Measurements from ENCODE around the gene PAQR5.
"Not testable (repeated sequence)": the region's sequence is repeated elsewhere in the genome, so short reads cannot be mapped to it uniquely, and the experiment has no call there.

The PAQR5 gene, protein sequence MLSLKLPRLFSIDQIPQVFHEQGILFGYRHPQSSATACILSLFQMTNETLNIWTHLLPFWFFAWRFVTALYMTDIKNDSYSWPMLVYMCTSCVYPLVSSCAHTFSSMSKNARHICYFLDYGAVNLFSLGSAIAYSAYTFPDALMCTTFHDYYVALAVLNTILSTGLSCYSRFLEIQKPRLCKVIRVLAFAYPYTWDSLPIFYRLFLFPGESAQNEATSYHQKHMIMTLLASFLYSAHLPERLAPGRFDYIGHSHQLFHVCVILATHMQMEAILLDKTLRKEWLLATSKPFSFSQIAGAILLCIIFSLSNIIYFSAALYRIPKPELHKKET

DNA sequence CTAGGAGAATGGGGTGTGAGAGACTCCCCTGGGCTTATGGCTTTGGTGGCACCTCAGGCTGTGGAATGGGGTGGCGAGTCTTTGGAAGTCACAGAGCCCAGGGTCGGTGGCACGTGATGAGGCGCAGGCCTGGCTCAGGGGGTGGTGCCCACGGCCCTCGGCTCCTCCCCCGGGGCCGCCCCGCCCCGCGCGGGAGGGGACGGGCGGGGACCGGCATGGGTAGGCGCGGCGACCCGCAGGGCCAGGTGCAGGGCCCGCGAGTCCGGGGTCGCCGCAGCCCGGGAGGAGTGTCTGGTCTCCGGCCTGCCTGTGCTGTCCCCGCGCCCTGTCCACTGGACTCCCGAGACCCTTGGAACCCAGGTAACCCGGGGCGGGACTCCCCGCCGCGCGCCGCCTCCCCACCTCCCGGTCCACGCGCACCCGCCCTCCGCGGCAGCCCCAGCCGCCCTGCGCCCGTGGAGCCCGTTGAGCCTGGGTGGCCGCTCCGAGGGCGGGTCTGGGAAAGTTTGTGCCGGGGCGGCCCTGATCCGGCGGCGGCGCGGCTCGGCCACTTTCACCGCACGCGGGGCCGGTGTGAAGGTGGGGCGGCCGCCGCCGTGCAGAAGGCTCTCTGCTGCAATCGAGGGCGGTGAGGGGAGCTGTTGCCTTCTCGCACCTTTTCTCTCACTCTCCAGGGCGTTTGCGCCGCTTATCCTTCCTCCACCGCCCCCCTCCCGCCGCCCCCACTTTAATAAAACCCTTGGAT lies at the start of gene PAQR5:
Gene PAQR5 (plus strand): TSS at position 216 of the 745 bp plus-strand sequence. CDS start 61,169 bp downstream, outside the sequence.
- peak; percentile 66 for DNase-seq

DNA sequence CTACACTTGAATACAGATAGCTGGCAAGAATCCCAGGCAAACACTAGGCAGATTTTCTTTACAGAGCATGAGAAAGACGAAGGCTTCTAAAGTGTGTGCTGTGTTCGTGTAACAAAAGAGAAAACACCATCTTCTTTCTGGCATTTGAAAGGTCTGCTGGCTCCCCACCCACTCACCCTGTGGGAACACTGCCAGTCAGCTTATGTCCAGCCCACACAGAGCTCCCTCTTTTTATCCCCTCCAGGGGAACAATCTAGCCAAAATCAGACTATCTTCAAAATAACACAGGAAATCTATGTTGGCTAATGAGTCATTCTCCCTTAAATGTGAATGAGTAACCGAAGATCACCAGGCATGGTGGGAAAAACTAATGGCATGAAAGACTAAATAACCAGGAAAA lies 45.6 kb upstream of the PAQR5 start:
- no peak for DNase-seq

DNA sequence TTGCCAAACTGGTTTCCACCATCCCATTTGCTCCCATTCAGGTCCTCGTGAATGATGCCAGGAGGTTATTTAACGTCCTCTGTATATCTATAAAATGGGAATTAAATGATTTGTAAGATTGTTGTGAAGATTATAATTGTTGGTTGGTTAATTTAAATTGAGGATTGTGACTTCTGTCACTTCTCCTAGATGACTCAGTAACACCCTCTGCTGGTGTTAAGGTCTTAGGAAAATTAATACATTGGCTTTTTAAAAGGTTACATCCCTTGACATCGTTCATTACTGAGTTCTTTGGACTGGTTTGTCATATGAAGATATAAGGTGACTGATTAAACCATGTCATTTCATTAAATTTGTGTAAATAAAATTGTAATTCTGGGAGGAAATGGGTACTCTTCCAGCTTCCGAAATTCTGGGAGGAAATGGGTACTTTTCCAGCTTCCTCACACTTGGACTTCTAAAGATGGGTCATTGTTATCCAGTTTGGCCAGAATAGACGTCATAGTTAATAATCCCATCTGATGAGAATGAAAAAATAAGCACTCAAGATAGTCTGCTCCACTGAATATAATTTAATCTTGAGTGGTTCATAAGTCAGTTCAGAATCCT lies 33.3 kb upstream of the PAQR5 start:
- DNase-seq, result peak; percentile 83

DNA sequence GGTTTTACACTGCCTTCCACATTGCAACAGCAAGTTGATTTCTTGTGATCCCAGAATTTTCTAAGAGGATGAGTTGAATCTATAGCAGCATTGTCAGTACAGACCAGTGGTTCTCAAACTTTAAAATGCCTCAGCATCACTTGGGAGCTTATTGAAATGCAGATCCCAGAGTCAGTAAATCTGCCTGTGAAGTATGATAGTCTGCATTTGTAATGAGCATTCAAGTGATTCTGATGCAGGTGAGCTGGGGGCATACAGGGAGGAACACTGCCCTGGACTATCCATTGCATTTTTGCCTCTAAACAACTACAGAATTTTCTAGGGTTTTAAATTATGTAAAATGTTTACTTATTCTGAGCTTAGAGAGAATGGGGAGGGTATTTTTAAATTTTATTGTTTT lies 27.5 kb upstream of the PAQR5 start:
- no peak for DNase-seq

DNA sequence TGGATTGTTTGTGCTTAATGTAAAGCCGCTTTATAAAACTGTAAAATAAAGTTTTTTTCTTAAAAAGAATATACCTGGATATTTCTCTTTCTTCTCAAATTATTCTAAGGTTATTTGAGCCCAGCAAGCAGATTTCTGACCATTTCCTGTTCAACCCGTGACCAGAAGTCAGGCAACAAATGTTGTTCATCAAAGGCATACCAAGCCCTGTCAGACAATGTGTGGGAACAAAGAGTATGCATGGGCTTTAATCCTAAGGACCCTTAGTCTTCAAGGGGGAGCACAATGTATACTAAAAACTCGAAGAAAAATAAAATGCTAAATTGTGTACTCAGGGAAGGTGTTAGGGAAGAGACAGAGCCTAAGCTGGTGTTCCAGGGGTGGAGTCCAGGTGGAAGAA lies 26.6 kb upstream of the PAQR5 start:
- no peak for DNase-seq

DNA sequence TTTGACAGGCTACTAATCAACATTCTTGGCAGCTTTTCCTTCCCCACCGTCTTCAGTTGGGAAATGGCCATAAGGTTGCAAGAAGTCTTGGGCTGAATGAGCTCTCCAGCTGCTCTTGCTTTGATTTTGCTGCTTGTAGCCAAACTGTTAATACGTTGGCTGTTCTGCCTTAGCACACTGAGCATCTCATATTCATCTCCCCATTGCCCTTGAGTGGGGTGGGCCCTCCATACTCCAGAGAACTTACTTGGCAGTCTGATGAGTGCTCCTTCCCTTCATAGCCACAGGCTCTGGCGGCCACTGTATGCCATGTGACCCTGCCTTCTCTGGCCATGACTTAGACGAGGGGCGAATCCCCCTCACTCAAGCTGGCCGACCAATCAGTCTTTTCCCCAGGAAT lies 25.8 kb upstream of the PAQR5 start:
- no peak for DNase-seq

DNA sequence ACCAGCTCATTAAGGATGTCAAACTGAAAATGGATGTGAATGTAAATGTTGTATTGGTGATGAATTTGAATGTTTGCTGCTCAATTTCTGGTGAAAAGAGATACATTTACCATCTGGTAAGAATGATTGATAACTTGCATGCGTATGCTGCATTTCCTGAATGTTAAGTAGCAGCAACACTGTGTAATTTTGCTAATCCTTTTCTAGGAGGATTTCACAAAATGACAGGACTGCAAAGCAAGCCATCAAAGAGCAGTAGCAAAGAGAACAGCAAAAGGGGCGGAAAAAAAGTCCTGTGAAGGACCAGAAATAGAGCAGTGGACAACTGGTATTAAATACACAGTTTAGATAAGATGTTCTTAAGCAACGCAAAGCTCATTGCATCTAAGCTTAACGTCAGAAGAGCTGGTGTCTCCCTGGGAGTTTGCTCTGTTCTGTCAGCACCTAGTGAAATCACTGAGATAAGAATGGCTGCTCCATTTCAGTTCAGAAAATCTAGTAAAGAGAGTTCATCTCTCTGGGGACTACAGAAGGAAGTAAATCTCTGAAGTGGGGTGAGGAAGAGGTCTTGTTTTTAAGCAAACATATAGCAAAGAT lies 23.5 kb upstream of the PAQR5 start:
- no peak for DNase-seq

DNA sequence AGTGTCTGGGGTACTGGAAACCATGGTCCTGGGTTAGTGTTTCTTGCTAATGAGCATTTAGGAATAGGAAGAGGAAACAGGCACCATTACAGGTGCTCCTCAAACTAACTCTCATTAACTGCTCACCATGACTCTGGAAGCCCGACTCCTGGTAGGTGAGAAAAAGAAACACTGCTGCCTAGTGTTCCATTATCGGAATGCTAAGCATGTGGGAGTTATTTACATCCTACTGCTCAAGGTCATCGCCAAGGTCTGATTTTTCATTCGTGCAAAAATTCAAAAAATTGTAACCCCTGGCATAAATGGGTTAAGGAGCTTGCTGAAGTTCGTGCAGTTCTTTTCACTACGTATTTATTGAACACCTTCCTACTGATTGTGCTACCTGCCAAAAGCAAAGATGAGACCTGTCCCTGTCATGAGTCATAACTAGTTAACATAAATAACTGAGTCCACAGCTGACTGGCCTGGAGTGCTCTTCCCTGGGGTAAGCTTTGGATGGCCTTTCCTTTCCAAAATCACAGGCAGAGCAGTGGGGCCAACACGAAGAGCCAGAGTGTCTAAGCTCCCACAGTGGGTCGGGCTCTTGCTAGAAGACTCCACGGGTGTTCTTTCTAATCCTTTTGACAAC lies 22.7 kb upstream of the PAQR5 start:
- DNase-seq, result no peak

DNA sequence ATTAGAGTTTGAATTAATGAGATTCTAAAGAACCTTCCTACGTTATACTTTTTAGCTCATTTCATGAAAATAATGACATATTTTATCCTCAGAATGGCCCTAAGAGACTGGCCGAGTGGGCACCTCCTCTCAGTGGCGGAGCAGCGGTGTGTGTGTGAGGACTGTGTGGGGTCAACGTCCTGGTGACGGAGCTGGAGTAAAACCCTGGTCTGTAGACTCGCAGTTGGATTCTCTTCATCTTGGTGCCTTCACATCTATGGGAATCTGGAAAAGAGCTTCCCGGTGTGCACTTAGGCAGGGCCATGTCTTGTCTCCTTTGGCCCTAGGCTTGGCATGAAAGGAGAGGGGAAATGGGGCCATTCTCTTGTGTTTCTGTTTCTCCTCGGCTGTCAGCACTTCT lies 21.4 kb upstream of the PAQR5 start:
- DNase-seq, result no peak

DNA sequence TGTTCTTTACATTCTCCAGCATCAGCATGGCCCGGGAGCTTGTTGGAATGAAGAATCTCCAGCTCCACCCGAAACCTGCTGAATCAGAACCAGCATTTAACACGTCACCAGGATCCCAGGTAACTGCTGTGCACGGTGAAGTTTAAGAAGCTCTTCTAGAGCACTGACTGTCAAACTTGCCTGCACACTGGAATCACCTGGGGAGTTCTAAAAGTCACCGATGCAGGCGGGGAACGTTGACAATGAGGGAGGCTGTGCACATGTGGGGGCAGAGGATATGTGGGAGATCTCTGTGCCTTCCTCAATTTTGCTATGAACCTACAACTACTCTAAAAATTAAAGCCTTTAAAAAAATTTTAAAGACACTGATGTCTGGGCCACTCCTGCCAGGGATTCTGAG lies 19.1 kb upstream of the PAQR5 start:
- no peak for DNase-seq

DNA sequence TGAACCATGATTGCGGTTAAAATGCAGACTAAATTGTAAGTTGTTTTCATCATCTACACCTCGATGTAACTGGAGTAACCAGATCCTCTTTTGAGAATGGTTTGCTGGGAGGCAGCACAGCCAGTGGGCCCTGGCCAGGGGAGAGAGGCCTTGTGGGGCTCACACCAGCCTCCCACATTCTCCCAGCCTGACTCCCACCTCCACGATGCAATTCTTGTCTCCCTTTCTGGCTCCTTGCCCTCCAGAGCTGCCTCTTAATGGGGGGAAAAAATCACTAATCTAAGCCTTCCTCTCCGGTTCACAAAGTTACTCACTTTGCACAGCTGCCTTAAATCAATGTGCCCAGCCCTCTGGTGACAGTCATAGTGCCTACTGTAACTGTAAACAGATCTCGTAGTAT lies 17.9 kb upstream of the PAQR5 start:
- no peak for DNase-seq

DNA sequence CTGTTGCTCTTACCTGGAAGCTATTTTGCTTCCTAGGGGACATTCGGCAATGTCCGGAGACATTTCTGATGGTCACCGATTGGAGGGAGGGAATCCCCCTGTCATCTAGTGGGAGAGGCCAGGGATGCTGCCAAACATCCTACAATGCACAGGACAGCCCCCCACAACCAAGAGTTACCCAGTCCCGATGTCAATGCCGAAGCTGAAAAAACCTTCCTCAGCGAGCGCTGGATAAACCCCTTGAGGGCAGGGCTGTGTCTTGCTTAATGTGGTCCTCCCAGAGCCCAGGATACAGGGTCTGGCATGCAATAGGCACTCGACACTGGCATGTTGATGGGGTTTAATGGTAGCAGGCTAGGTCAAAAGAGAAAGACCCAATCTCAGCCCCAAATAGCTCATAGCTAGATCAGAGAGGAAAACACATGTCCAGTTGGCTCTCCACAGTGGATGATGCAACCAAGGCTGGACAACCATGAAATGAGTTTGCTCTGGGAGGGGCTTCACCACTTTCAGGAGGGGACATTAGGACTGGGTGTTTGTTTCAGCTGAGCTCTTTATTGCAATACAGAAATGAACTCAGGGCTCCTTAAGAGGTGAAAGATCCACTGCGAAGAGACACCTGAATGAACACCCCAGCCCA lies 16.5 kb upstream of the PAQR5 start:
- no peak for DNase-seq

DNA sequence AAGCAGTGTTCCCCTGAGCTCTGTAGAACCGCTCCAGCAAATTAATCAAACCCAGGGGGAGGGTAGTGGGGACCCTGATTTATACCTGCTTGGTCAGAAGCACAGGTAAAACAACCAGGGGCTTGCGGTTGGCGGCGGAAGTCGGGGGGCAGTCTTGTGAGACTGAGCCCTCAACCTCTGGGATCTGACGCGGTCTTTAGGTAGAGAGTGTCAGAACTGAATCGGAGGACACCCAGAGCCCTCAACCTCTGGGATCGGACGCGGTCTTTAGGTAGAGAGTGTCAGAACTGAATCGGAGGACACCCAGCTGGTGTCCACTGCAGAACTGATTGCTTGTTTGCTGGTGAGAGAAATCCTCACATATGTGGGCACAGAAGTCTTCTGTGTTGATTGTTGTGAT lies 12.9 kb upstream of the PAQR5 start:
- DNase-seq, result no peak

DNA sequence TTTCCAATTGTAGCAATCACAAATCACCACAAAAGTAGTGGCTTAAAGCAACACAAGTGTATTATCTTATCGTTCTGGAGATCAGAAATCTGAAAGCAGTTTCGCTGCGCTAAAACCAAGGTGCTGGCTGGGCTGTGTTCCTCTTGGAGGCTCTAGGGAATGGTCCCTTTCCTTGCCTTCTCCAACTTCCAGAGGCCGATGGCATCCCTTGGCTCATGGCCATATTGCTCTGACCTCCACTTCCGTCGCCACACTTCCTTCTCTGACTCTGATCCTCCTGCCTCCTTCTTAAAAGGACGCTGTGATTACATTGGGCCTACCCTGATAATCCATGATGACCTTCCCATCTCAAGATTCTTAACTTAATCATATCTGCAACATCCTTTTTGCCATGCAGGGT lies 10.7 kb upstream of the PAQR5 start:
- no peak for DNase-seq

DNA sequence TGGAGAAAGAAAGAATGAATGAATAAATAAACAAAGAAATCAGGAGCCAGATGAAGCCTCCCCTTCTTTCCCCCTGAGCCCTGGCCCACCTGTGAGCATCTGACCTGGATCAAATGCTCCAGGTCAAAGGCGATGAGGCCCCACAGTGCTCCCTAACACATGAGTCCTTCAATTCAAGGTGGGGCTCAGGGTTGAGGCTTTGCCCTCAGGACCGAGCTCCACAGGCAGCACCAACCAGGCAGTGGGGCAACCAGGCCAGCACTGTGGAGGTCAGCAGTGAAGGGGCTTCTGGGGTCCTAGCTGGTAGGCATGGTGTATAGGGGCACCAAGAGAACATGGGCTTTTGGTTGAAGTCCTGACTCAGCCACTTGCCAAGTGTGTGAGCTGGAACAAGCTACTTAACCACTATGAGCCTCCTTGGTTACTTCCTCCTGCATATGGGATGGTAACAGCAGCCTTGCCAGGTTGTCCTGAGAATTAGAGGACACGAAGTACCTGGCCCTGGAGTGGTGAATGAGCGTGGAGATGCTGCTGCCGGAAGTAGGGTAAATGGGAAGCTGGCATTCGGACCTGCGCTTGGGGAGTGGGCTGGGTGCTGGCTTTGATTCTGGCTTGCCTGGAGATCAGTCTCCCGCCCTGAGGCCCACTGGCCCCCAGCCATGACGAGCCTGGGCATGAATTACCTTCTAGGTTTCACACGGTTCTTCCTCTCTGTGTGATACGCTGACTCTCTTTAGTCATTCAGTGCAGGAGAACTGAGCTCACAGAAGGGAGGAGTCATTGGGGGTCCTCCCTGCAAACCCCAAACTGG lies 10.0 kb upstream of the PAQR5 start:
- no peak for DNase-seq

DNA sequence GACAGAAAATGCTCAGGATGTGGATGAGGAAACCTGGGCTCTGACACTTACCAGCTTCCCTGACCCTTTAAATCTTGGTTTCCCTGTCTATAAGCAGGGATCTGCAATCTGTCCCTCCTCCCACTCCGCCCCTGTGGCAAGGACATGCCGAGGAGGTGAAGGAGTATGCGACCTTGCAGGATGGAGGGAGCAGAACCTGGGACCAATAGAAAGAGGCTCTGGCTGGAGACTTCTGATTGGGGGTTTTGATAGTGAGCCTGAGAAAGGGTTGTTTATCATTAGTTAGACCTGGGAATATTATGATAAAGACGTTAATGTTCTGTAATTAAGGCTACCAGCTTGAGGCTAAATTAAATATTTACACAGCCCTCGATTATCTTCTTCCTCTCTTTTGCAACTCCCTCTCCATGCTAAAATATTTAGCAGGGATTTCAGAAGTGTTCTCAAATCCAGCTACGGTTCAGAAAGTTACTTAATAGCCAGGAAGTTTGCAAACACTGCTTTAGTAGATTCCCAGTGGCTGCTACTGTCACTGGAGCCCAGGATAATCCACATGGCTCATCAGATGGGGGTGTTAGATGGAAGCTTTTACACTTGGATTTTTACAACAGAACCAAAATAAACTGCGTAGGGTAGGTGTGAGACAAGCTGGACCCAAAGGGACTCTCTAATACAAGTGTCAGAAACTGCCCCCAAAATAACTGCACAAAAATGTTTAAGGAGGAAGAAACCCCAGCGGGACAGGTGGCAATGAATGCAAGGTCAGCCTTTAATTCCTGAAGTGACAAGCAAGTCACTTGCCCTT lies 9.2 kb upstream of the PAQR5 start:
- no peak for DNase-seq

DNA sequence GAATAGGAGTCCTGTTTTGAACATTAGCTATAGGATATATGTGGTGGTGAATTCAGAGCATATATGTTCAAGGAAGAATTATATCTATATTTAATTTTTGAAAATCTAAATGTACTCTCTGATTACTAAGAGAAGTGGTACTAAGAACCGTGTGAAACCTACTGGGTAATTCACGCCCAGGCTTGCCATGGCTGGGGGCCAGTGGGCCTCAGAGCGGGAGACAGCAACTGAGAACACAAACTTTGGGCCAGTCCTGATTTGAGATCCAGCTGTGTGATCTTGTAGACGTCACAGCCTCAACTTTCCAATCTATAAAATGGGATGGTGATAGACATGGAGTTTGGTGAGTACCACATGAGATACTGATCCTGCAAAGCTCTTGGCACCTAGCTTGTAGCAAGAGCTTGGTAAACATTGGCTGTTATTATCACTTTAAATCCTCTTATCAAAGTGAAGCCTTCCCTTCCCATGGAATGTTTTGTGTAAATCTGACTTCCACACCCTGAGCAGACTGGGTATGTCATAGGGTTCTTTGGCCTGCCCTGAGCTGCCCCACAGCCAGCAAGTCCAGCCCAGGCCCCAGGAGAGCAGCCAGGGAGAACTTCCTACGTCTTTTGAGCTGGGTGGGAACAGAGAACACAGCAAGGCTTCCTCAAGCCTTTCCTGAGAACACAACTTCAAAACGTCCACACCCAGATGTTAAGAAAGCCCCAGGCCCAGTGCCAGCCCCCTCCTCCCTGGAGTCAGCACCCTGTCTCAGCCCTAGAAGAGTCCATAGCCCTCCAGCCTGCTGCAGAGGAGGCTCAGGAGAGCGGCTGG lies 8.2 kb upstream of the PAQR5 start:
- DNase-seq, result no peak

DNA sequence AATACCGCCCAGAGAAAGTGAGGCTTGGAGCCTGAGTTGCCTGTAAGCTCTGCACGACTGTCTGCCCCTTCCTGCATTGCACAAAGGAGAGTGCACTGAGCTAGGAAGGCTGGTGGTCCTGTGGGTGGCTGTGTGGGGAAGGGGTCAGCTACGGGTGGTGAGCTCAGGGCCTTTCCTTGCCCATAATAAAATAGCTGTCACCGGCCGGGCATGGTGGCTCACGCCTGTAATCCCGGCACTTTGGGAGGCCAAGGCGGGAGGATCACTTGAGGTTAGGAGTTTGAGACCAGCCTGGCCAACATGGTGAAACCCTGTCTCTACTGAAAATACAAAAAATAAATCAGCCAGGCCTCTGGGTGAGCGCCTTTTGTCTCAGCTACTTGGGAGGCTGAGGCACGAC lies 7.1 kb upstream of the PAQR5 start:
- DNase-seq, result not testable (repeated sequence)

DNA sequence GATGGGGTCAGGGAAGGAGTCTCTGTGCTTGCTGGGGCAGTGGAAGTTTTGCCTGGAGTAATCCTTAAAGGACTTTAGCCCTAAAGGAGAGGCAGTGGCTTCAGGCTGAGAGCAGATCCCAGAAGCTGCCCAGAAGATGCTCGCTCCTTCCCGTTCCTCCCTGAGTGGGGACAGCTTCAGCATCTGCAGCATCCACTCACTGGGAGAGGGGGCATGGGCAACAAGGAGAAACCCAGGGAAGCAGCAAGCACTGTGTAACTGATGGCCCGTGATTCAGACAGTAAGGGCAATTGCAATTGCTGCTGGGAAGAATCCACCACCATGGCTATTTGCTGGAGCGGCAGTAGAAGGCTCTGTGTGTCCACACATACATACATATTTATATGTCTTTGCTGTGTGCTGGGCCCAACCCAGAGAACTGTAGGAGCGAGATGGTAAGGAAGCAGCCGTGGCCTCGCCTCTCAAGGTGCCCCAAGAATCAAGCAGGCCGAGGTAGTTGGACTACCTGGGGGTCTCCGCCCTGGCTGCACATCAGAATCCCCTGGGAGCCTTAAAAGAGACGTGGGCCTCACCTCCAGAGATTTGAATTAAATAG lies 5.8 kb upstream of the PAQR5 start:
- no peak for DNase-seq

Measured in hematopoietic multipotent progenitor cell treated with erythropoietin and hydrocortisone succinate and interleukin-3 and kit ligand, for 6 days (in vitro differentiated cells).